Subcutaneous abdominal adipose tissue (tissue), 5 donors: ENCODE results near the gene TXNIP.

Experiments
- H3K27ac ChIP-seq: one replicate; pipeline ENCODE4 v1.7.0; 2013; ENCODE audit warnings: low read depth, mild to moderate bottlenecking, inconsistent platforms, low read length, moderate library complexity
- H3K27me3 ChIP-seq, 5 donors: one replicate each; pipeline ENCODE4 v1.7.0; 2013; ENCODE audit warnings: low read length in 5 of 5, inconsistent platforms in 1 of 5; ENCODE audit not compliant: control insufficient read depth in 5 of 5, insufficient read depth in 4 of 5
- H3K36me3 ChIP-seq, 5 donors: one replicate each; pipeline ENCODE4 v1.7.0; 2013; ENCODE audit warnings: low read length in 5 of 5; ENCODE audit not compliant: control insufficient read depth in 5 of 5, insufficient read depth in 5 of 5
- H3K4me1 ChIP-seq, 5 donors: one replicate each; pipeline ENCODE4 v1.7.0; 2013; ENCODE audit warnings: low read length in 5 of 5, mild to moderate bottlenecking in 3 of 5, moderate library complexity in 1 of 5; ENCODE audit not compliant: control insufficient read depth in 5 of 5, insufficient read depth in 5 of 5
- H3K4me3 ChIP-seq, 5 donors: one replicate each; pipeline ENCODE4 v1.7.0; 2013; ENCODE audit warnings: low read length in 5 of 5, low read depth in 1 of 5
- H3K9ac ChIP-seq, 5 donors: one replicate each; pipeline ENCODE4 v1.7.0; 2013; ENCODE audit warnings: low read length in 5 of 5, mild to moderate bottlenecking in 4 of 5, moderate library complexity in 3 of 5
- H3K9me3 ChIP-seq, 5 donors: one replicate each; pipeline ENCODE4 v1.7.0; 2013; ENCODE audit warnings: low read length in 5 of 5; ENCODE audit not compliant: control insufficient read depth in 5 of 5
- donor health status: healthy.
- donor health status: healthy.
- donor health status: healthy.
- donor health status: healthy.
- donor health status: healthy.

The TXNIP gene

DNA sequence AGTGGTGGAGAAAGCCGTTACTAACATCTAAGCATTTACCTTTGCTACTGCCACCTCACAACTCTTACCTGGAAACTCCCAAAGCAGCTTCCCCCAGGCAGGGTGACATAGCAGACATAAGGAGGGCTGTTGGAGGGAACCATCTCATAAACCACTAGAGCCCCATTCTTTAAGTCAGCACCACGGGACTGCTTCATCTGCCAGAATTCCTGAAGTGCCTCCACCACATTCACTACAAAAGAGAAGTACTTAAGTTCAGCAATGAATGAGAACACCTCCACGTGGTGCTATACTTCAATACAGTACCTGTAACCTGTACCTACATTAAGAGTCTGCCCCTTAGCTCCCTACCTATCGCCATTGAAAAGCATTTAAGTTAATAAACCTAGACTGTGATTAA lies 48.8 kb downstream of the TXNIP start:
- peaks cover 0 to 4% (median 0%) of the 10 kb centered on the region in 5 donors for H3K4me1 ChIP-seq
- H3K36me3 ChIP-seq = peaks cover 7 to 25% (median 17%) of the 10 kb centered on the region in 5 donors
- no peaks in the 10 kb centered on the region for H3K9me3 ChIP-seq
- no peak overlapping the region for H3K9ac ChIP-seq
- H3K27me3 ChIP-seq = no peaks in the 10 kb centered on the region
- H3K27ac ChIP-seq = no peak overlapping the region
- no peak overlapping the region for H3K4me3 ChIP-seq

DNA sequence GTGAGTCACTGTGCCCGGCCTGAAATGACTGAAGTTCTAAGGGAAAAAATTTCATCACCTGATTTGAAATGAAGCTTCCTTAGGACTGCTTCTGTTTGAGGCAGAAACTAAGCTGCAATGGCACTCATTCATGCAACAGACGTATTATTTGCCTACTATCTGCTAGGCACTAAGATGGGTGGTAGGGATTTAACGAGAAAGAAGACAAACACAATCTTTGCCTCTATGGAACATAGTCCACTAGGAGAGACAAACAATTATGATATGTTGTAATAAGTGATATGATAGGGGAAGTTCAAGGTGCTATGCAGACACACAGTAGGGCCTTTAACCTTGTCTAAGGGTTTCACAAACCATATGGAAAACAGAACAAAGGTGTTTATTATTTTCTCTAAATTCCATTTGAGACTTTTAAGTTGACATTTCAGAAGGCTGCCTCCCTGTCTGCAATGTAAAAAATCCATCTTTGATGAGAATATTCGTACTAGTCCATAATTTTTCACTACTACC lies 49.8 kb downstream of the TXNIP start:
- Histone ChIP-seq H3K9ac (no peak overlapping the region), H3K36me3 (peaks cover 10 to 28% (median 20%) of the 10 kb centered on the region in 5 donors), H3K4me1 (peaks cover 0 to 4% (median 0%) of the 10 kb centered on the region in 5 donors), H3K4me3 (no peak overlapping the region), H3K9me3 (no peaks in the 10 kb centered on the region), H3K27me3 (no peaks in the 10 kb centered on the region), H3K27ac (no peak overlapping the region)

GRCh38 chr1:145944532-145944931 lies 51.8 kb downstream of the TXNIP start:
- Histone ChIP-seq H3K9me3 (no peaks in the 10 kb centered on the region), H3K4me3 (no peak overlapping the region), H3K9ac (no peak overlapping the region), H3K27me3 (no peaks in the 10 kb centered on the region), H3K27ac (no peak overlapping the region), H3K4me1 (no peaks in the 10 kb centered on the region), H3K36me3 (peaks cover 10 to 28% (median 22%) of the 10 kb centered on the region in 5 donors)

GRCh38 chr1:145942871-145943270 lies 53.5 kb downstream of the TXNIP start:
- Histone ChIP-seq H3K27me3 (no peaks in the 10 kb centered on the region), H3K27ac (no peak overlapping the region), H3K9ac (no peak overlapping the region), H3K4me1 (no peaks in the 10 kb centered on the region), H3K36me3 (peaks cover 10 to 25% (median 22%) of the 10 kb centered on the region in 5 donors), H3K4me3 (no peak overlapping the region), H3K9me3 (no peaks in the 10 kb centered on the region)
